GM18861 (cell line): Measurements from ENCODE around the gene KIF21B.
A peak's percentile ranks its signal among the peaks of the same experiment; 100 is the strongest.

Source experiments
- ATAC-seq: cut with Tn5 transposase; IDR thresholded peaks from one replicate; pipeline ENCODE4 v1.9.1; 2021; ENCODE audit not compliant: unreplicated experiment

The KIF21B gene

DNA sequence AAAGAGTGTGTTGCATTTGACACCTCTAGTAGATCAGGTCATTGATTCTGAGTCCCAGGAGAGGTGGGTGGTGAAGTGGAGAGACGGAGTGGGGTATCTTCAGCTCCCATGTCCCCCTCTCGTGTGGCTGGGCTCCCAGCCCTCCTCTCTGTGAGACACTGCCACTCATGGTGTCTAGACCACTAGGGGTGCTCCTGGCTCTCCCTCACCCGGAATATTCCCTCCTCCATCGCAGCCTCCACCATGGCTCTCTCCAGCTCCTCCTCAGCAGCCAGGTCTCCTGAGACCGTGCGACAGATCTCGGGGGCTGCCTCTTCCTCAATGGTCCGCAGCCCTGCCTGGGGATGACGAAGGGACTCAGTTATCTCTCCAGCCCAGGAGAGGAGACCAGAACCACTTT is 20.6 kb upstream of the KIF21B start:
- ATAC-seq, result no peak

DNA sequence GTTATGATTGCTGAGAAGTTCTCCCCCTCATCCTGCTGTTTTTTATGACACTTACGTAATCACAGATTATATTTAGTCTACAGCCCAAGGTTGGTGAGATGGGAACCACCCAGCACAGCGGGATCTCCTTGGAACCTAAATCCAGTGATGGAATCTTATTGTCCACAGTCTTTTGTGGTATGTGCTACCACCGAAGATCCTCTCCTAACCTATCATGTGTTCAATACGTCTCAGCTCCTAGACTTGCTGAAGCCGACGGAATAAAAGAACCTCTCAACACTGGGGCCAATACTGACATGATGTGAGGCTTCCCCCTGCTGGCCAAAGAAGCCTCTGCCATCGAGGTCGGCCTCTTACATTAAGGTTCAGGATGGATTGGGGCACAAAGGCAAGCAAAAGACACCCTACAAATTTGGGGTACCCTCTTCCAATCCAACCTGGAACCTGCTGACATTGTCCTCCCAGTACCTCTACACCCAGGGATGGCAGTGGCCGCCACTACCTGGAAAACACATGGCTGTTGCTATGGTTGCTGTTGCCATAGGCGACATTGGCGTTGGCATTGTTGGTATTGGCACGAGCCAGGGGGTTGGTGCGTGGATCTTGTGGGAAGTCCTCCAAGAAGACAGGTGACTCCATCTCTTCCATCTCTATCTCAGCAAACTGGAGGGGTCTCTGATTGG is 19.4 kb upstream of the KIF21B start:
- peak; percentile 67 for ATAC-seq

DNA sequence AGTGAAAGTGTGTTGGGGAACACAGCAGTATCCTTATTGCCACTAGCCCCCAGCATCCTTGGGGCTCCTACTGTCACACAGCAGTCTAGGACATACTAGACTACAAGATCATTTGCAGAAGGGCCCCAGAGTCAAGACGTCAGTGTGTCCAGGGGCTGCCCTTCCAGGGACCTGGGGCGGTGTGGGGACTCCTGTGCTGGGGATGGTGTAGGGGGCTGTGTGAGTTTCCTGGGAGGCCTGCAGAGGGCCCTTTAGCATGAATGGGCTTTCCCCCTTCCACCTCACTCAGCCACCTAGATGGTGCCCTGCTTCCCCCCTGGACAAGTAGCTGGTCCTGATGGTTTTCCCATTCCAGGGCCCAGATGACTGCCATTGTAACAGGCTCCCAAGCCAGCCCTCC is 17.5 kb upstream of the KIF21B start:
- no peak for ATAC-seq

DNA sequence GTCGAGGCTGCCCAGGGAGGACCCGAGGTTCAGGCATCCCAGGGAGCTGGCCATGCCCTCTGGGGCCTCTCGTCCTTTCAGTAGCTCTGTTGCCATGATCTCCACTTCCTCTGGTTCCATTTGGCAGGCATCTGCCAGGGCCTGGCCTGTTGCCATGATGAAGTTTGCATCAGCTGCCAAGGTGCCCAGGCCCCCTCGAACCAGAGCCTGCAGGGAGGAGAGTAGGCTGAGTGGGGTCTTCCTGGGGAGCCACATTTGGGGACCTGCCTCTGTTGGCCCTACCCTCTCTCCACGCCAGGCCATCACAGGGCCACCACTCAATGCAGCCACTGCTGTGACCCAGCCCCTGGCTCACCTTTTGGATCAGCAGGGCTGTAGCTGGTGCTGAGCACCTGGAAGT is 16.4 kb upstream of the KIF21B start:
- no peak for ATAC-seq

DNA sequence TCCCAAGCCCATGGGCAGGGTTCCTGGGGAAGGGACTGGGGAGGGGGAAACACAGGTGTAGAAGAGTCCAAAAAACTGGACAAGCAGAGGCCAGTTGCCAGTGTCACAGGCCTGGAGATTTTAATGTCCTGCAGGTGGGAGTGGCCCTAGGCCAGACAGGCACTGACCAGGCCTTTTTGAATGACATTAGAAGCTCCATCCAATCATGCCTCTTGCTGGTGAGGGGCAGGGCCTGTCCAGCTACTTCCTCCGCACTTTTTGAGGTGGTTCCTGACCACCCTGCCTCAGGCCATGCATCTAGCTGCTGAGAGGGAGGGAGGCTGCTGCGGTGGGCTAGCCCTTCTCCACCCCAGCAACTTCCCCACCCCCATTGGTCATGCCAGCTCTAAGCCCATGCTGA is 15.9 kb upstream of the KIF21B start:
- ATAC-seq, result no peak

DNA sequence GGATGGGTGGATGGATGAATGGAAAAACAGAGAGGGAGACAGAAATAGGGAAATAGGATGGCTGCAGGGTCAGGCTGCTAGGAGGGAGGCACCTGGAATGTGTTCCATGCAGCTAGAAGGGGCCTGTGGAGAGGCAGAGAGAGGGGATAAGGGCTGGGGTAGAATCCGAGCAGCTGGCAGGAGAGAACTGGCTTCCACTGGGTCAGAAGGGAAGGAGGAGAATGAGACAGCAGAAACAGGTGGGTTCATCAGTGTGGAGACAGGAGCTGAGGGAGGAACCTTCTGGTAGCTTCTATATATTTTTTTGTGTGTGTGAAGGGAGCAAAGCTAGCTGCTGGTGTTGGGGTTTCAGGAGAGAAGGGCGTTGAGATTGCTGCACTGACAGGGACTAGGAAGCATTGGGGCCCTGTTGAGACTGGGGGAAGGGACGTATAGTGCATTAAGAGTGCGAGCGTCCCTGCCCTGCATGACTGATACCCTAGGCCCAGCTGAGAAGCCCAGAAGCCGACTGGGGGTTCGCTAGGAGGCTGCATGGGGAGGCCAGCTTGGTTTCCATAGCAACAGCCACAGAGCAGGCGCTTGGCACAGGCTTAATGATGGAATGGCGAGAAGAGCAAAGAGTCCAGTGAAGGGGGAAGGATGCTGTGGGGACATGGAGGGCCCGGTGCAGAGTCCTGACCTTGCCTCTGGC is 14.8 kb upstream of the KIF21B start:
- ATAC-seq, result no peak

DNA sequence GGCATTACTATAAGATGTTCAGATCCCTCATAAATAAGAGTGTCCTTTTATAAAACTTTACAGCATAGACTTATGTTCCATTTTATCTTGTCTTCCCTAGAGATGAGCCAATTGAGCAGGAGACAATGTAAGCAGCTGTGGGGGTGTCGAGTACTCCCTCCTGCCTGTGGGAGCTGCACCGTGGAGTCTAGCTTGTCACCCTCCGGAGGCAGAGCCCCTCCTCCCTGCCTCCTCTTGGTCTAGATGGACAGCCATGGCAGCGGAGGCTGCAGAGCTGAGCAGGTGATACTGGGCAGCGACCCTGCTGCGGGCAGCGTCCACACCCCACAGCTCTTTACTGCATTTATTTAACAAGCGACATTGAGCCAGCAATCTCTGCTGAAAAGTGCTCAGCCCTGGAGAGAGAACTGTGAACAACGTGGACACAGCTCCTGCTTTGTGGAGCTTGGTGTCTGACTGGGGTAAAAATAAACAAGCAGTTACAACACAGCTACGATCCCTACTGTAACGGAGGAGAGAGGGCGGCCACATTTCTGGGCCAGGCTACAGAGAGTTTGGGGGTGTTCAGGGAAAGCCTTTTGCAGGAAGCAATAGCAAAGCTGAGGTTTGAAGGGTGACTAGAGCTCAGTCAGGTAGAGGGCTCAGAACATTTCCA is 12.8 kb upstream of the KIF21B start:
- ATAC-seq, result no peak

DNA sequence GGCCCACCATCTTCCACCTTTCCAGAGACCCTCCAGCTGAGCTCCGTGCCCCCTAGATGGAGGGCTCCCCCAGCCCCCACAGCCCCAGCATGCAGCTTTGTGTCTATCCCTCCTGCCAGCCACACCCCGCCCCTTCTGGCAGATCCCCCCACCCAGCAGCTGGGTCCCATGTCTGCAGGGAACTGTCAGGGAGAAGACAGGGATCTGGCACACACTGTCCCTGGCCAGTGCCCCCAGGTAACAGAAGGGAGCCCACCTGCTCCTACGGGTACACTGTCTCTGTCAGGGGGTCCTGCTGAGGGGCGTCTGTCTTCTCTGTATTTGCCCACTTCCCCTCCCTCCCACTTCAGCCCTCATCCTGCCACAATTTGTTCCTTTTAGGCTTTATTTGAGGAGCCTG is 11.2 kb upstream of the KIF21B start:
- ATAC-seq, result no peak

DNA sequence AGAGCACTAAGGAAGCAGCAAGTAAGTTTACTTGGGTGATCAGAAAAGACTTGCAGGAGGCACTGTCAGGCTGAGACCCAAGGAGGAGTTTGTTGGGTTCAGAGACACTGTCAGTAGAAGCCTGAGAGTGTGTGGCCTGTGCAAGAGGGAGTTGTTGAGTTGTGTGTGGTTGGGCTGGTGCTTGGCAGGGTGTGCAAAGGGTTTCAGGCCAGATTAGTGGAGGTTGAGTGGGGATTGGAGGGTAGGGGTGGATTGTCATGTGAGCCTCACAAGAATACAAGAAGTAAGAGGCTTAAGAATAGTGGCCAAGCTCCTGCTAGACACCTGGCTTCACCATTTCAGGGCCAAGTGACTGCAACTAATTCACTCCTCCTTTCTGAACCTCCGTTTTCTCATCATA is 8.9 kb upstream of the KIF21B start:
- ATAC-seq, result no peak

DNA sequence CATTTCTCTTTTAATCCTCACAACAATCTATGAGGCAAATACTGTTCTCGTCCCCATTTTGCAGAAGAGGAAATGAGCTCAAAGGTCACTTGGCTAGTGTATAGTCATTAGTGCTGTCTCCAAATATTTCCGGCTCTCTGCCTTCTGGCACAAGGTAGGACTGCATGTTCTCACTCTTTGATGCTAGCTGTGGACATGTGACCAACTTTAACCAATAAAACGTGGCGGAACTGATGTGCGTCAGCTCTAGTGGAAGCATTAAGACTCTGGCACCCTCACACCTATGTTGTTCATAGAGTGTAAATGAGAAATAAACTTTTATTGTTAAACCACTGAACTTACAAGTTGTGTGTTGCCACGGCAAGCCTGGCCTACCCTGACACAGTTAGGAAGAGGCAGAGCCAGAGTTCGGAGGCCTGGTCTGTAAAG is 5.0 kb upstream of the KIF21B start:
- ATAC-seq, result no peak

DNA sequence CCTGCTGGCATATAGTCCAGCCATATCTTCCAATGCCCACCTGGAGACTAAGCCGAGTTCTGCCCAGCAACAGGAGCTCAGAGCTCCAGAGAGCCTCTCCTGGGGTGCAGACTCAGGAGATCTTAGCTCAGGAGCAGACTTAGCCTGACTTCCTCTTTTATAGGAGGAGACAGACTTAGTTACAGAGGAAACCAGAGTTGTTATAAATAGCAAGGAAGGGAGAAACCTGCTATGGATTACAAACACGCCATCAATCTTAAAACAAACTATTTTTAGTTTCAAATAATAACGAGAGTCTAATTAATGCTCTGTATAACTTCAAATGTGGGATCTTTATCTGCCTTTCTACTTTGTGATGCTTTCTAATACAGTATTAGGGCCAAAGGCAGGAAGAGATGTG is 3.3 kb upstream of the KIF21B start:
- no peak for ATAC-seq

DNA sequence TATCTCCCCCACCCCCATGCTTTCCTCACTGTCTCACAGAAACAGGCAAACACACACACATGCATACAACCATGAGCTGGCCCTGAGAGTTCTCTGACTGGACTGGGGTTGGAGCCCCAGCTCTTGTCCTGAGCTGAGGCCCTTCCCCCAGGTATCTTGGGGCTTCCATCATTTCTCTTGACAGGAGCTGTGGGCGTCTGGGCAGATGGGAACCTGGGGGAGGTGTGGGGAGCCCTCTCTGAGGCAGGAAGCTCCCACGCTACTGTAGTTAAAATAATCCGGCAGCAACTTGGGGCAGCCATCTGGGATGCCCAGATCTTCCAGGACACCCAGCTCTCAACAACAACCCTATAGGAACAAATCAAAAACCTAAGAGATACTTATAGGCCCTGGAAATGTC is 2.7 kb upstream of the KIF21B start:
- ATAC-seq, result no peak

DNA sequence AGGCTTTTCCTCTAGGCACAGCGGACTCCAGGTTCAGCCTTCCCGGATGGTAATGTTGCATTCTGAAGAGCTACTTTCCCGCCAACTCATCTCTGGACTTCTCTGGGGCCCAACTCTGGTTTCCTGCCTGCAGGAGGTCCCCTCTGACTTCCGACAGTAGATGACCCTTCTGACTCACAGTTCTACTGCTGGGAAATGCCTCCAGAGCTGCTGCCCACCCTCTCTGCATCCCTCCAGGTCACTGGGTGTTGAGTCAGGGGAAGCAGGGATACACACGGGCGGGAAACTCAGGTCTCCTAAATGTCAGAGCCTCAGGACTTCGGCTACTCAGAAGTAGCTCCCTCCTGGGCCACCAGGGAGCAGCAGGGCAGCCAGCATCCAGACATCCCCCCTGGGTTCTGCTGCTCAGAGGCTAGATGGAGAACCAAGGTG is 2.1 kb upstream of the KIF21B start:
- ATAC-seq, result no peak

DNA sequence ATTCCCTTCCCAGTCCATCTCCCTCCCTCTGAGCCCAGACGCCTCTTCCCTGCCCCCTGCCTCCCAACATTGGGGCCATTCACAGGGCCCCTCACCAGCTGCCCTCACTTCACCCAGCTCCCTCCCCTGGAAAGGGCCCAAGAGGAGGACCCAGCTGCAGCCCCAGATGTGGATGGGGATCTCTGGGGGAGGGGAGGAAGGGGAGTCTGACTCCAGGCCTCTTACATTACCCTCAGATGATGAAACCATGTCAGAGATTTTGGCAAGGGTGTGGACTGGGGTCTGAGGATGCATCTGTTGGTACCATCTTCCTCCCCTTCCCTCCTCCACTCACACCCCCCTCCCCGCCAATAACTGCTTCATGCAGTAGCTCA is 1.1 kb upstream of the KIF21B start:
- ATAC-seq, result no peak

DNA sequence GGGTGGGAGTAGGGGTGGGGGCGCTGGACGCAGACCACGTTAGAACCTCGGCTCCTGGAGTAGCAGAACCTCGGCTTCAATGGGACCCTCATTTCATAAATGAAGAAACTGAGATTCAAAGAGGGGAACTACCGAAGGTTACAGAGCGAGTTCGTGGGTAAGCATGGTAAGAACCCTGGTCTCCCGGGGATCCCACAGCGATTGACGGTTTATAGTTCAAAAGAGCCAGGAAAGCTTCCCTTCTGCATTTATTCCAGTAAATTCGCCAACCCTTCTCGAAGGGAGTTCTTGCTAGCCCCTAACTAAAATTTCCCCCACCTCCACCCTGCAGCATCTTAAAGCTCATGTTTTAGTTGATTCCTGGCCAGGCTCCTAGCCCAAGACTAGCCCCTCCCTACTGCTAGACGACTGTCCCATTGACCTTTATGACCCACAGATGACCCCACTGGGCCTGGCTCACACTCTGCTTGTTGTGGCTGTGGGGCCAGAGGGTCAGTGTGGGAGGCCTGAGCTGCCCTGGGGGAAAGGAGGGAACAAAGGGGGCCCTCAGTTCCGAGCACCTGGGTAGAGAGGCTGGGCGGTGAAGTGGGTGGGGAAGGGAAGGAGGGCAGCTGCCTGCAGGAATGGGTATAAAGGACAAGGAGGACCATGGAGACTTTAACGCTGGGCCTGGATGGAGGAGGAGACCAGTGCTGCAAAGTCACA is 558 bp upstream of the KIF21B start:
- no peak for ATAC-seq

DNA sequence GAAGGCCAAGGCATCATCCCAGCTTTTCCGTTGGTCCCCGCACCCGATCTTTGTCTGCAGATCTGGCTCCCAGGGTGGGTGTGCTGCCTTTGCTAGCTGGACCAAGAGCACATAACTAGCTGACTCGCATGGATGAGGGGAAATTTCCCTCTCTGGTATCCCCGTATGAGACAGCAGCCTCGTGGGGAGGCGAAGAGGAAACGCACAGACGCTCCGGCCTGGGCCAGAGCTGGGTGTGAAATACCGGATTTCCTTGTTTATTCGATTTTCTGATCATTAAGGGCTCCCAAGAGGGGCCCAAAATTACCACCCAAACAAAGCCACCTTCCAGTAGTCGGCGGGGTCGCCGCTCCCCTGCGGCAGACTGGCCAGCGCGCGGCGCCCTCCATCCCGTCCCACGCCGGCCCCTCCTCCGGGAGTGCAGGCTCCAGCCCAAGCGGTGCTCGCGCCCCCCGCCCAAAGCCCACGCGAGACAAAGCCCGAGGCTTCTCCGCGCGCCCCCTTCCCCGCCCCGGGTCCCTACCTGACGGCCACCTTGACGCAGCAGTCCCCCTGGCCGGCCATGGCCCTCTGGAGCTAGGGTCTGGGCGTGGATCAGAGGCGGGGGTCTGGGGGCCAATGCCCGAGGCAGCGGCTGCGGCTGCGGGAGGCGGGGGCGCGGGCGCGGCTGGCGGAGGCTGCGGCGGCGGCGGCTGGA is 546 bp downstream of the KIF21B start:
- ATAC-seq, result no peak

DNA sequence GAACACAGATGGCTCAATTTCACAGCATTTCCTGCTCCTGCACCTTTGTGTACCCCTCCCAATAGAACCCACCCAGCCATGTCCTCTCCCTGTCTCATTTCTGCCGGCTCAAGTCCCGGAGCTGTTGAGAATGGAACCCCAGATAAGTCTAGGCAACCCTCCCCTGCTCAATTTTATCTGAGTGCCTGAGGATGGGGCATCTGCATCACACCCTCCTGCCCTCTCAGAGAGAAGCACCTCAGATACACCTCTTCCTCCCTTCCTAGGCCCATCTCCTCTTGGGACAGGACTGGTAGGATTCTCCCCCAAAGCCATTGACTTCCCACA is 1.1 kb downstream of the KIF21B start:
- no peak for ATAC-seq

DNA sequence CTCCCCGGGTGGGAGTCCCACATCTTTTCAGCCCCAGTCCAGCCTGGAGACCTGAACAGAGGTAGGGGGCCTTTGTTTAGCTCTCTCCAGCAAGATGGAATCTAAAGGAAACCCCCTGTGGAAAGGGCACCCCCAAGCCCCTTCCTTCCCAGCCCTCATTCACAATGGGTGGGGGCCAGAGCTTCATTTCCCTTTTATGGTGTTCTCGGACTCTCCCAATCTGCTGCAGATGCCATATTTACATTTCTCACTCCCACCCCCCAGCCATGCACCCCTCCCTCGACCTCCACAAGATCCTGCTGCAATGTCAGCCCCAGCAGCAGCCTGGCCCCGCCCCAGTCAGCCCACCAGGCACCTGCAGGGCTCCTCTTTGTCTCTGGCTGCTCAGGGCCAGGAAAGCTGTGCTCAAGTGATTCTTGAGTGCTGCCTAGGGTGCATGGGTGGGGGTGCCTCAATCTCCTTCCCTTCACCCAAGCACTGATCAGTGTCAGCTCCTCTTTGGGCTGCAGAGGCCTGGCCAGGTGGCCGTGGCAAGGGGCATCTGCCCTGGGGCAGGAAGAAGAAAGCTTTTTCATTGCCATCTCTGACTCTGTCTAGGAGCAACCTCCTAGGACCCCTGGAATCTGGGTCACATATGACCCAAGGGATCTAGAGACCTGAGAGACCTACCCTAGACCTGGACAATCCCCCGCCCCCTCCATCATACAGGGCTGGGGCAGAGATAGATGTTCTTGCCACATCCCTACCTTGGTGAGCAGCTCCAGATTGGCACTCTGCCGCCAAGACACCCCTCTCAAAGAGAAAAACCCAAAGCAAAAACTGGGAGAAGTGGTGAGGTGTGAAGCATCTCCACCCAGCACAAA is 1.7 kb downstream of the KIF21B start:
- ATAC-seq, result no peak

DNA sequence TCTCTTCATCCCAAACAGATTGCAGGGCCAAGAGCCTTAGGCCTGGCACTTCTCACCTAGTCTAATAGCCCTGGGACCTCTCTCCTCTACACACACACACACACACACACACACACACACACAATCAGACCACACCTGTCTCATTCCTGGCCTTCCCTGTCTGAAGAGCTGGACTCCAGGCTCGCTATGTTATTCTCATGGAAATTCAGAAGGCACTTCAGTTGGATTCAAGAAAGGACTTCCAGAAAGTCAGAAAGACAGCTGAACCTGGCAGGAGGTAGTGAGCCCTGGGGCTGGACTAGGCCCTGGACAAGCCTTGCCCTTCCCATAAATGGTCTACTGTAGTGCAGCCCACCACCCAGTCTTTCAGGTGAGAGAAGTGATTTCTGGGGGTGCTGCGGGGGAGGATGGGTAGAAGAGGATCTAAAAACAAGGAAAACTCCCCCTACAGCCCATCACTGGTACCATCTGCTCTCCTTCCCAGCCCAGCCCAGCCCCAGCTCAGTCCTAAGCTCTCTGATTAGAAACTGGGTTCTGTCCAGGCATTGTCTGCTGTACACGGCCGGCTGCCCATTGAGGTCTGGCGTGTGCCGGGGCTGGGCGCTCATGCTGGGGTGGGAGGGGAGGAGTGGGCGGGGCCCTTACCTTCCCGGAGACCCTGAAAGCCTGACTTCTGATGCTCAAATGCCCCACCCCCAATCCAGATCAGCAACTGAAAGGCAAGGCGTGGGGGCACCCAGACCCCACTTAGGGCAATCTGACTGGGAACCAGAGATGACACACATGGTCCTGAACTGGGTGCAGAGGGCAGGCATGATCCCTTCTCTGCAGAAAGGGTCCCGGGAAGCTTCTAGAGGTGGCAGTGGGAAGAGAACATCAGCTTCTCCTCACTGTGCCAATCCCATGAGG is 2.5 kb downstream of the KIF21B start:
- ATAC-seq, result no peak
